Measurements from ENCODE around the gene SIRPD.
"Not testable (repeated sequence)": the region's sequence is repeated elsewhere in the genome, so short reads cannot be mapped to it uniquely, and the experiment has no call there.

SIRPD gene

GRCh38 chr20:1537731-1538058 is 19.8 kb downstream of the SIRPD start:
- DNase-seq (ENCODE audit: low read depth, low spot score): no peak

GRCh38 chr20:1536893-1537730 is 20.4 kb downstream of the SIRPD start:
- DNase-seq (ENCODE audit: low read depth, low spot score): no peak

GRCh38 chr20:1535420-1536175 is 21.9 kb downstream of the SIRPD start:
- DNase-seq (ENCODE audit: low read depth, low spot score): no peak

GRCh38 chr20:1534526-1534925 is 23.0 kb downstream of the SIRPD start:
- DNase-seq (ENCODE audit: low read depth, low spot score): no peak

GRCh38 chr20:1533059-1533458 is 24.4 kb downstream of the SIRPD start:
- DNase-seq (ENCODE audit: low read depth, low spot score): peak; percentile 17

- DNase-seq (ENCODE audit: low read depth, low spot score): no peak
Observed at GRCh38 chr20:1528811-1529210, 28.7 kb downstream of the SIRPD start.

- DNase-seq (ENCODE audit: low read depth, low spot score): no peak
Observed at GRCh38 chr20:1527923-1528322, 29.6 kb downstream of the SIRPD start.

GRCh38 chr20:1526896-1527295 is 30.6 kb downstream of the SIRPD start:
- no peak for DNase-seq (ENCODE audit: low read depth, low spot score)

- no peak for DNase-seq (ENCODE audit: low read depth, low spot score)
Observed at GRCh38 chr20:1526310-1526709, 31.2 kb downstream of the SIRPD start.

- DNase-seq (ENCODE audit: low read depth, low spot score): no peak
Observed at GRCh38 chr20:1524004-1524403, 33.5 kb downstream of the SIRPD start.

- DNase-seq (ENCODE audit: low read depth, low spot score): no peak
Observed at GRCh38 chr20:1517010-1517409, 40.5 kb downstream of the SIRPD start.

GRCh38 chr20:1513801-1514200 is 43.7 kb downstream of the SIRPD start:
- DNase-seq (ENCODE audit: low read depth, low spot score): no peak

GRCh38 chr20:1509237-1509636 is 48.3 kb downstream of the SIRPD start:
- DNase-seq (ENCODE audit: low read depth, low spot score): no peak

- no peak for DNase-seq (ENCODE audit: low read depth, low spot score)
Observed at GRCh38 chr20:1508574-1508973, 48.9 kb downstream of the SIRPD start.

- no peak for DNase-seq (ENCODE audit: low read depth, low spot score)
Observed at GRCh38 chr20:1507276-1507675, 50.2 kb downstream of the SIRPD start.

GRCh38 chr20:1505871-1506270 is 51.6 kb downstream of the SIRPD start:
- DNase-seq (ENCODE audit: low read depth, low spot score): no peak

GRCh38 chr20:1505361-1505760 is 52.1 kb downstream of the SIRPD start:
- no peak for DNase-seq (ENCODE audit: low read depth, low spot score)

GRCh38 chr20:1503564-1504227 is 53.8 kb downstream of the SIRPD start:
- peak; percentile 71 for DNase-seq (ENCODE audit: low read depth, low spot score)

- peak; percentile 56 for DNase-seq (ENCODE audit: low read depth, low spot score)
Observed at GRCh38 chr20:1500496-1500895, 57.0 kb downstream of the SIRPD start.

GRCh38 chr20:1499528-1500420 is 57.7 kb downstream of the SIRPD start:
- DNase-seq (ENCODE audit: low read depth, low spot score): no peak

- not testable (repeated sequence) for DNase-seq (ENCODE audit: low read depth, low spot score)
Observed at GRCh38 chr20:1497371-1497770, 60.1 kb downstream of the SIRPD start.

GRCh38 chr20:1496930-1497329 is 60.6 kb downstream of the SIRPD start:
- DNase-seq (ENCODE audit: low read depth, low spot score): no peak

Data from iPS DF 19.7 (cell line).